GM23338 (cell line): ENCODE results near the gene EARS2. TPM values are rescaled to one million over a fixed set of nuclear protein-coding genes. Genes with fewer than 3 reads are reported as not detected.

Experiments
- ATAC-seq: fragments of 200-7000 bp; cut with Tn5 transposase; 3 replicates; pipeline ENCODE4 v1.9.1; 2020
- DNase-seq: peaks from one replicate; pipeline ENCODE4 v3.0.0-alpha.2; 2015; ENCODE audit warnings: low spot score
- H2AFZ ChIP-seq: fragments of 200-600 bp; sonication (generic); 2 replicates; pipeline ENCODE4 v1.8.0; 2016; ENCODE audit warnings: antibody characterized with exemption, mild to moderate bottlenecking, moderate library complexity
- H3F3A ChIP-seq: fragments of 200-600 bp; sonication (generic); replicated peaks from 2 replicates; pipeline ENCODE4 v1.8.0; 2017; ENCODE audit warnings: antibody characterized with exemption, mixed run types, low read depth
- H3K27ac ChIP-seq: fragments of 200-600 bp; sonication (generic); 2 replicates; pipeline ENCODE4 v1.6.1; 2016; ENCODE audit warnings: low read depth
- H3K27me3 ChIP-seq: fragments of 200-600 bp; sonication (generic); 2 replicates; pipeline ENCODE4 v1.8.0; 2016; ENCODE audit warnings: mild to moderate bottlenecking, mixed run types, moderate library complexity; ENCODE audit not compliant: insufficient read depth
- H3K36me3 ChIP-seq: fragments of 200-600 bp; sonication (generic); 2 replicates; pipeline ENCODE4 v1.8.0; 2016; ENCODE audit warnings: mild to moderate bottlenecking; ENCODE audit not compliant: insufficient read depth
- H3K4me1 ChIP-seq: fragments of 200-600 bp; sonication (generic); 2 replicates; pipeline ENCODE4 v1.8.0; 2016; ENCODE audit warnings: mild to moderate bottlenecking, moderate library complexity; ENCODE audit not compliant: insufficient read depth
- H3K4me2 ChIP-seq: fragments of 200-600 bp; sonication (generic); 2 replicates; pipeline ENCODE4 v1.7.1; 2017; ENCODE audit warnings: mixed run types
- H3K4me3 ChIP-seq: fragments of 200-600 bp; sonication (generic); 2 replicates; pipeline ENCODE4 v1.6.1; 2016; ENCODE audit warnings: mixed run types
- H3K79me2 ChIP-seq: fragments of 200-600 bp; sonication (generic); replicated peaks from 2 replicates; pipeline ENCODE4 v1.8.0; 2017; ENCODE audit warnings: mild to moderate bottlenecking; ENCODE audit not compliant: insufficient read depth
- H3K9me2 ChIP-seq: fragments of 200-600 bp; sonication (generic); 2 replicates; pipeline ENCODE4 v1.8.0; 2017; ENCODE audit not compliant: insufficient read depth
- H4K20me1 ChIP-seq: fragments of 200-600 bp; sonication (generic); replicated peaks from 2 replicates; pipeline ENCODE4 v1.8.0; 2017; ENCODE audit warnings: mild to moderate bottlenecking; ENCODE audit not compliant: insufficient read depth
- H3K27ac Mint-ChIP-seq: 2 replicates; pipeline ENCODE4 v1.8.0; 2020; ENCODE audit warnings: inconsistent platforms, mild to moderate bottlenecking, moderate library complexity, mixed read lengths
- H3K27me3 Mint-ChIP-seq: 3 replicates; pipeline ENCODE4 v1.8.0; 2022; ENCODE audit warnings: low read depth, mild to moderate bottlenecking, moderate library complexity, mixed read lengths, inconsistent platforms; ENCODE audit not compliant: insufficient read depth, poor library complexity
- H3K36me3 Mint-ChIP-seq: 3 replicates; pipeline ENCODE4 v1.8.0; 2021; ENCODE audit warnings: low read depth, mild to moderate bottlenecking, inconsistent platforms, moderate library complexity, mixed read lengths
- H3K4me1 Mint-ChIP-seq: 3 replicates; pipeline ENCODE4 v1.8.0; 2020; ENCODE audit warnings: mild to moderate bottlenecking, inconsistent platforms, mixed read lengths
- H3K4me3 Mint-ChIP-seq: 3 replicates; pipeline ENCODE4 v1.8.0; 2021; ENCODE audit warnings: moderate library complexity, mild to moderate bottlenecking, inconsistent platforms, mixed read lengths
- H3K9me3 Mint-ChIP-seq: 3 replicates; pipeline ENCODE4 v1.8.0; 2020; ENCODE audit warnings: moderate library complexity, mild to moderate bottlenecking, inconsistent platforms, mixed read lengths
- CREB1 ChIP-seq: fragments of 250-450 bp; sonication (Bioruptor Pico); IDR thresholded peaks from 2 replicates; pipeline ENCODE4 v1.5.0; 2020; ENCODE audit warnings: low read depth, mild to moderate bottlenecking, moderate library complexity
- CTCF ChIP-seq, 2 experiments: fragments of 200-600 bp in 1 of 2; sonication (generic) in 1 of 2; conservative IDR thresholded peaks; 2 replicates each; pipeline versions ENCODE4 v1.5.1 to v1.6.1; 2016 to 2017; ENCODE audit warnings: antibody characterized with exemption in 2 of 2, low read depth in 2 of 2, mild to moderate bottlenecking in 2 of 2, moderate library complexity in 1 of 2
- ETS1 ChIP-seq: IDR thresholded peaks from 2 replicates; pipeline ENCODE4 v1.6.1; 2016; ENCODE audit warnings: antibody characterized with exemption
- REST ChIP-seq: IDR thresholded peaks from one replicate; pipeline ENCODE4 v1.6.1; 2018; ENCODE audit warnings: antibody characterized with exemption; ENCODE audit not compliant: unreplicated experiment
- ZNF462 ChIP-seq: fragments of 250-450 bp; sonication (Bioruptor Pico); IDR thresholded peaks from 2 replicates; pipeline ENCODE4 v1.5.0; 2020; ENCODE audit warnings: mild to moderate bottlenecking, moderate library complexity
- polyA plus RNA-seq: library from polyadenylated mRNA; unstranded; fragments of >200 nt; fragmentation: Nextera tagmentation; extraction: Ambion mirVana; gene quantifications from 2 replicates; pipeline ENCODE4 v1.2.1, GENCODE V29; 2016
- total RNA-seq: library from RNA; depleted of rRNA; stranded (reverse); fragments of >200 nt; shearing (Covaris generic); gene quantifications from 2 replicates; pipeline ENCODE4 v1.2.3, GENCODE V29; 2014

Gene EARS2
- total and polyA plus RNA-seq, 2 experiments from 2014 or later = 22.6 to 89.1 TPM

GRCh38 chr16:23500862-23501225, 56.3 kb downstream of the EARS2 start:
- H3F3A ChIP-seq = no peaks in the 10 kb centered on the region
- no peak overlapping the region for H3K4me3 ChIP-seq
- Mint-ChIP-seq H3K4me1 (peaks cover 39% of the 10 kb centered on the region), H3K27ac (no peak overlapping the region), H3K9me3 (no peaks in the 10 kb centered on the region), H3K27me3 (peaks cover 2% of the 10 kb centered on the region), H3K36me3 (peaks cover 8% of the 10 kb centered on the region; the same call in 2 of the 3 replicates), H3K4me3 (no peak overlapping the region)
- H3K79me2 ChIP-seq = peaks cover 92% of the 10 kb centered on the region
- peaks cover 27% of the 10 kb centered on the region; the same call in 1 of the 2 replicates for H3K4me1 ChIP-seq
- peaks cover 2% of the 10 kb centered on the region; the same call in 1 of the 2 replicates for H3K36me3 ChIP-seq
- TF ChIP-seq ZNF462 (CRISPR knock-in tag) (no peak), CREB1 (no peak), ETS1 (no peak)
- no peak overlapping the region for H3K4me2 ChIP-seq
- H3K27me3 ChIP-seq = no peaks in the 10 kb centered on the region
- H4K20me1 ChIP-seq = peaks cover 86% of the 10 kb centered on the region
- DNase-seq = no peak
- no peak for ATAC-seq
- no peaks in the 10 kb centered on the region for H3K9me2 ChIP-seq
- H3K27ac ChIP-seq = peak overlapping the region; percentile 50
- H2AFZ ChIP-seq = no peak overlapping the region

- peaks cover 92% of the 10 kb centered on the region for H3K79me2 ChIP-seq
- H3F3A ChIP-seq = no peaks in the 10 kb centered on the region
- no peak overlapping the region for H3K4me2 ChIP-seq
- Mint-ChIP-seq H3K27ac (no peak overlapping the region), H3K4me1 (peaks cover 36% of the 10 kb centered on the region), H3K27me3 (peaks cover 2% of the 10 kb centered on the region), H3K4me3 (no peak overlapping the region), H3K9me3 (no peaks in the 10 kb centered on the region), H3K36me3 (peaks cover 13% of the 10 kb centered on the region)
- no peaks in the 10 kb centered on the region for H3K27me3 ChIP-seq
- peaks cover 27% of the 10 kb centered on the region; the same call in 1 of the 2 replicates for H3K4me1 ChIP-seq
- H3K27ac ChIP-seq = peak overlapping the region; percentile 50; the same call in 1 of the 2 replicates
- ATAC-seq (peak; percentile 14), DNase-seq (no peak)
- no peak overlapping the region for H3K4me3 ChIP-seq
- H2AFZ ChIP-seq = no peak overlapping the region
- H4K20me1 ChIP-seq = peaks cover 86% of the 10 kb centered on the region
- H3K9me2 ChIP-seq = no peaks in the 10 kb centered on the region
- 0 out of 4 replicates have a peak, but pooled peaks of 1 of the 2 experiments have one; percentile 5 for TF ChIP-seq CTCF (conservative IDR thresholded peaks at IDR 0.05; ENCODE audit: low read depth in 2 of 2)
- TF ChIP-seq REST = no peak
- peaks cover 7% of the 10 kb centered on the region; the same call in 1 of the 2 replicates for H3K36me3 ChIP-seq
Observed at GRCh38 chr16:23500212-23500861, 56.8 kb downstream of the EARS2 start.
